Mammary epithelial cell (primary cell): ENCODE results near the gene TTLL11.
"Not testable (repeated sequence)": the region's sequence is repeated elsewhere in the genome, so short reads cannot be mapped to it uniquely, and the experiment has no call there.

ENCODE experiments used
- CTCF ChIP-seq, 2 donors: IDR thresholded peaks in 1 of 2; conservative IDR thresholded peaks in 1 of 2; 2 replicates each; pipeline ENCODE4 v1.5.1; 2011 to 2012; ENCODE audit warnings: inconsistent platforms in 2 of 2, low read length in 2 of 2, mild to moderate bottlenecking in 2 of 2, control low read depth in 1 of 2, low read depth in 1 of 2; ENCODE audit not compliant: insufficient read depth in 1 of 2; ENCODE audit errors: extremely low read depth in 1 of 2
- EZH2 ChIP-seq: IDR thresholded peaks from 2 replicates; pipeline ENCODE4 v1.6.1; 2012; ENCODE audit warnings: low read length, inconsistent platforms, borderline replicate concordance

- TF ChIP-seq EZH2; CTCF (conservative IDR thresholded peaks at IDR 0.05 in 1 of 2, IDR thresholded peaks at IDR 0.05 in 1 of 2; ENCODE audit: extremely low read depth in 1 of 2, insufficient read depth in 1 of 2, low read depth in 1 of 2, low read length in 2 of 2): not testable (repeated sequence)
These were observed 26.4 kb downstream of the TTLL11 start for GRCh38 chr9:122066680-122067079.
